SK-N-SH treated with all-trans-retinoic acid at 6 μM for 48 hours (cell line): ENCODE data around the gene PRRT3.
"Not testable (repeated sequence)": the region's sequence is repeated elsewhere in the genome, so short reads cannot be mapped to it uniquely, and the experiment has no call there.

Experiments used
- ATAC-seq: fragments of 200-7000 bp; cut with Tn5 transposase; 3 replicates; pipeline ENCODE4 v1.9.1; 2020; ENCODE audit warnings: mild to moderate bottlenecking, moderate library complexity
- ARNTL ChIP-seq: fragments of 450-650 bp; formaldehyde crosslinking; IDR thresholded peaks from 2 replicates; pipeline ENCODE4 v1.5.0; 2020; ENCODE audit warnings: low read depth, mild to moderate bottlenecking, moderate library complexity, borderline replicate concordance
- BACH2 ChIP-seq: fragments of 250-450 bp; sonication (Bioruptor Pico); IDR thresholded peaks from 2 replicates; pipeline ENCODE4 v1.9.0; 2021; ENCODE audit warnings: mild to moderate bottlenecking, borderline replicate concordance
- CSDC2 ChIP-seq: fragments of 250-450 bp; sonication (Bioruptor Pico); IDR thresholded peaks from 2 replicates; pipeline ENCODE4 v1.5.0; 2020; ENCODE audit warnings: mild to moderate bottlenecking, moderate library complexity
- ESRRG ChIP-seq: fragments of 250-450 bp; sonication (Bioruptor Pico); IDR thresholded peaks from 2 replicates; pipeline ENCODE4 v1.6.1; 2021; ENCODE audit warnings: mild to moderate bottlenecking
- GLIS3 ChIP-seq: fragments of 250-450 bp; sonication (Bioruptor Pico); IDR thresholded peaks from 2 replicates; pipeline ENCODE4 v1.5.0; 2020; ENCODE audit warnings: mild to moderate bottlenecking, moderate library complexity
- ISL1 ChIP-seq: fragments of 250-450 bp; sonication (Bioruptor Pico); IDR thresholded peaks from 2 replicates; pipeline ENCODE4 v2.1.2; 2022; ENCODE audit warnings: mild to moderate bottlenecking, moderate library complexity
- TCF4 ChIP-seq: fragments of 250-450 bp; sonication (Bioruptor Pico); IDR thresholded peaks from 2 replicates; pipeline ENCODE4 v1.8.0; 2021; ENCODE audit warnings: mild to moderate bottlenecking, moderate library complexity, borderline replicate concordance
- TOX ChIP-seq: fragments of 250-450 bp; sonication (Bioruptor Pico); IDR thresholded peaks from 2 replicates; pipeline ENCODE4 v1.8.0; 2021; ENCODE audit warnings: mild to moderate bottlenecking, moderate library complexity, borderline replicate concordance
- ZC3H10 ChIP-seq: fragments of 250-450 bp; sonication (Bioruptor Pico); IDR thresholded peaks from 2 replicates; pipeline ENCODE4 v1.5.1; 2021; ENCODE audit warnings: mild to moderate bottlenecking, moderate library complexity
- ZFP30 ChIP-seq: fragments of 450-650 bp; formaldehyde crosslinking; IDR thresholded peaks from 2 replicates; pipeline ENCODE4 v1.5.0; 2022; ENCODE audit warnings: mild to moderate bottlenecking, moderate library complexity
- ZNF565 ChIP-seq: fragments of 450-650 bp; formaldehyde crosslinking; conservative IDR thresholded peaks from 2 replicates; pipeline ENCODE4 v1.5.0; 2020; ENCODE audit warnings: low read depth, mild to moderate bottlenecking, moderate library complexity
- ZNF70 ChIP-seq: fragments of 450-650 bp; formaldehyde crosslinking; IDR thresholded peaks from 2 replicates; pipeline ENCODE4 v1.5.0; 2020; ENCODE audit warnings: mild to moderate bottlenecking, moderate library complexity
- ZNF8 ChIP-seq: fragments of 450-650 bp; formaldehyde crosslinking; IDR thresholded peaks from 2 replicates; pipeline ENCODE4 v1.5.0; 2020; ENCODE audit warnings: mild to moderate bottlenecking, moderate library complexity
- TF ChIP-seq, protein P1 (sequence below): fragments of 250-450 bp; sonication (Bioruptor Pico); IDR thresholded peaks from 2 replicates; pipeline ENCODE4 v1.5.0; 2020; ENCODE audit warnings: mild to moderate bottlenecking, moderate library complexity
- TF ChIP-seq, protein P2 (sequence below): fragments of 250-450 bp; sonication (Bioruptor Pico); IDR thresholded peaks from 2 replicates; pipeline ENCODE4 v1.5.1; 2021; ENCODE audit warnings: mild to moderate bottlenecking, moderate library complexity
- TF ChIP-seq, protein P3 (sequence below): fragments of 250-450 bp; sonication (Bioruptor Pico); IDR thresholded peaks from 2 replicates; pipeline ENCODE4 v1.8.0; 2020; ENCODE audit warnings: mild to moderate bottlenecking, moderate library complexity, borderline replicate concordance

PRRT3 gene

DNA sequence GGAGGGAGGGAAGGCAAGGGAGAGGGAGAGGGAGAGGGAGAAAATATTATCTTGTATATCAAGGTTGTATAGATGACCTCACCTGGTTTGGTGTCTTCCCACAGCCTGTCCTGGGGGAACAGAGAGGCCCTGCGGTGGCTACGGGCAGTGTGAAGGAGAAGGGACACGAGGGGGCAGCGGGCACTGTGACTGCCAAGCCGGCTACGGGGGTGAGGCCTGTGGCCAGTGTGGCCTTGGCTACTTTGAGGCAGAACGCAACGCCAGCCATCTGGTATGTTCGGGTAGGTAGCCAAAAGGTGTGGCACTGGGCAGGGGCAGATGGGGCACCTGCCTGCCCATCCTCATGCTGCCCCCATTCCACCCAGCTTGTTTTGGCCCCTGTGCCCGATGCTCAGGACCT, 11.5 kb downstream of the PRRT3 start (continued):
- TF ChIP-seq, protein P1, sequence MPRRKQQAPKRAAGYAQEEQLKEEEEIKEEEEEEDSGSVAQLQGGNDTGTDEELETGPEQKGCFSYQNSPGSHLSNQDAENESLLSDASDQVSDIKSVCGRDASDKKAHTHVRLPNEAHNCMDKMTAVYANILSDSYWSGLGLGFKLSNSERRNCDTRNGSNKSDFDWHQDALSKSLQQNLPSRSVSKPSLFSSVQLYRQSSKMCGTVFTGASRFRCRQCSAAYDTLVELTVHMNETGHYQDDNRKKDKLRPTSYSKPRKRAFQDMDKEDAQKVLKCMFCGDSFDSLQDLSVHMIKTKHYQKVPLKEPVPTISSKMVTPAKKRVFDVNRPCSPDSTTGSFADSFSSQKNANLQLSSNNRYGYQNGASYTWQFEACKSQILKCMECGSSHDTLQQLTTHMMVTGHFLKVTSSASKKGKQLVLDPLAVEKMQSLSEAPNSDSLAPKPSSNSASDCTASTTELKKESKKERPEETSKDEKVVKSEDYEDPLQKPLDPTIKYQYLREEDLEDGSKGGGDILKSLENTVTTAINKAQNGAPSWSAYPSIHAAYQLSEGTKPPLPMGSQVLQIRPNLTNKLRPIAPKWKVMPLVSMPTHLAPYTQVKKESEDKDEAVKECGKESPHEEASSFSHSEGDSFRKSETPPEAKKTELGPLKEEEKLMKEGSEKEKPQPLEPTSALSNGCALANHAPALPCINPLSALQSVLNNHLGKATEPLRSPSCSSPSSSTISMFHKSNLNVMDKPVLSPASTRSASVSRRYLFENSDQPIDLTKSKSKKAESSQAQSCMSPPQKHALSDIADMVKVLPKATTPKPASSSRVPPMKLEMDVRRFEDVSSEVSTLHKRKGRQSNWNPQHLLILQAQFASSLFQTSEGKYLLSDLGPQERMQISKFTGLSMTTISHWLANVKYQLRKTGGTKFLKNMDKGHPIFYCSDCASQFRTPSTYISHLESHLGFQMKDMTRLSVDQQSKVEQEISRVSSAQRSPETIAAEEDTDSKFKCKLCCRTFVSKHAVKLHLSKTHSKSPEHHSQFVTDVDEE: no peak
- TF ChIP-seq, protein P2, sequence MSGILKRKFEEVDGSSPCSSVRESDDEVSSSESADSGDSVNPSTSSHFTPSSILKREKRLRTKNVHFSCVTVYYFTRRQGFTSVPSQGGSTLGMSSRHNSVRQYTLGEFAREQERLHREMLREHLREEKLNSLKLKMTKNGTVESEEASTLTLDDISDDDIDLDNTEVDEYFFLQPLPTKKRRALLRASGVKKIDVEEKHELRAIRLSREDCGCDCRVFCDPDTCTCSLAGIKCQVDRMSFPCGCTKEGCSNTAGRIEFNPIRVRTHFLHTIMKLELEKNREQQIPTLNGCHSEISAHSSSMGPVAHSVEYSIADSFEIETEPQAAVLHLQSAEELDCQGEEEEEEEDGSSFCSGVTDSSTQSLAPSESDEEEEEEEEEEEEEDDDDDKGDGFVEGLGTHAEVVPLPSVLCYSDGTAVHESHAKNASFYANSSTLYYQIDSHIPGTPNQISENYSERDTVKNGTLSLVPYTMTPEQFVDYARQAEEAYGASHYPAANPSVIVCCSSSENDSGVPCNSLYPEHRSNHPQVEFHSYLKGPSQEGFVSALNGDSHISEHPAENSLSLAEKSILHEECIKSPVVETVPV (CRISPR knock-in tag): no peak
- TF ChIP-seq ZFP30 (CRISPR knock-in tag): no peak

DNA sequence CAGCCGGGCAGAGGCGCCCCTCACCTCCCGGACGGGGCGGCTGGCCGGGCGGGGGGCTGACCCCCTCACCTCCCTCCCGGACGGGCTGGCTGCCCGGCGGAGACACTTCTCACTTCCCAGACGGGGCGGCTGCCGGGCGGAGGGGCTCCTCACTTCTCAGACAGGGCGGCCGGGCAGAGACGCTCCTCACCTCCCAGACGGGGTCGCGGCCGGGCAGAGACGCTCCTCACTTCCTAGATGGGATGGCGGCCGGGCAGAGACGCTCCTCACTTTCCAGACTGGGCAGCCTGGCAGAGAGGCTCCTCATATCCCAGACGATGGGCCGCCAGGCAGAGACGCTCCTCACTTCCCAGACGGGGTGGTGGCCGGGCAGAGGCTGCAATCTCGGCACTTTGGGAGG, 12.3 kb downstream of the PRRT3 start:
- not testable (repeated sequence) for ATAC-seq

DNA sequence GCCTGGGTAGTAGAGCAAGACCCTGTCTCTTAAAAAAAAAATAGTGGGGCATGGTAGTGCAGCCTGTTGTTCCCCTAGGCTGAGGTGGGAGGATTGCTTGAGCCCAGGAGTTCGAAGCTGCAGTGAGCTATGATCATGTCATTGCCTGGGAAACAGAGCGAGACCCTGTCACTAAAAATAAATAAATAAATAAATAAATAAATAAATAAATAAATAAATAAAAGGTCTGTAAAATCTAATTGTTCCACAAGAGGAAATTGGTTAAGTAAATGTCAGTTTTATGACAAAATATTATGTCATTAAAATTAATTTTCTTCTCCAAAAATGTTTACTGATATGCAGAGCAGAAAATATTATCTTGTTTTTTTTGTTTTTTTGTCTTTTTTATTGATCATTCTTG, 13.2 kb downstream of the PRRT3 start:
- no peak for ATAC-seq
- TF ChIP-seq ZNF70 (no peak), ZNF8 (CRISPR knock-in tag) (no peak), ZC3H10 (CRISPR knock-in tag) (no peak), ISL1 (no peak)
- TF ChIP-seq, protein P3, sequence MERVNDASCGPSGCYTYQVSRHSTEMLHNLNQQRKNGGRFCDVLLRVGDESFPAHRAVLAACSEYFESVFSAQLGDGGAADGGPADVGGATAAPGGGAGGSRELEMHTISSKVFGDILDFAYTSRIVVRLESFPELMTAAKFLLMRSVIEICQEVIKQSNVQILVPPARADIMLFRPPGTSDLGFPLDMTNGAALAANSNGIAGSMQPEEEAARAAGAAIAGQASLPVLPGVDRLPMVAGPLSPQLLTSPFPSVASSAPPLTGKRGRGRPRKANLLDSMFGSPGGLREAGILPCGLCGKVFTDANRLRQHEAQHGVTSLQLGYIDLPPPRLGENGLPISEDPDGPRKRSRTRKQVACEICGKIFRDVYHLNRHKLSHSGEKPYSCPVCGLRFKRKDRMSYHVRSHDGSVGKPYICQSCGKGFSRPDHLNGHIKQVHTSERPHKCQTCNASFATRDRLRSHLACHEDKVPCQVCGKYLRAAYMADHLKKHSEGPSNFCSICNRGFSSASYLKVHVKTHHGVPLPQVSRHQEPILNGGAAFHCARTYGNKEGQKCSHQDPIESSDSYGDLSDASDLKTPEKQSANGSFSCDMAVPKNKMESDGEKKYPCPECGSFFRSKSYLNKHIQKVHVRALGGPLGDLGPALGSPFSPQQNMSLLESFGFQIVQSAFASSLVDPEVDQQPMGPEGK (CRISPR knock-in tag): no peak
- TF ChIP-seq, protein P1: no peak

DNA sequence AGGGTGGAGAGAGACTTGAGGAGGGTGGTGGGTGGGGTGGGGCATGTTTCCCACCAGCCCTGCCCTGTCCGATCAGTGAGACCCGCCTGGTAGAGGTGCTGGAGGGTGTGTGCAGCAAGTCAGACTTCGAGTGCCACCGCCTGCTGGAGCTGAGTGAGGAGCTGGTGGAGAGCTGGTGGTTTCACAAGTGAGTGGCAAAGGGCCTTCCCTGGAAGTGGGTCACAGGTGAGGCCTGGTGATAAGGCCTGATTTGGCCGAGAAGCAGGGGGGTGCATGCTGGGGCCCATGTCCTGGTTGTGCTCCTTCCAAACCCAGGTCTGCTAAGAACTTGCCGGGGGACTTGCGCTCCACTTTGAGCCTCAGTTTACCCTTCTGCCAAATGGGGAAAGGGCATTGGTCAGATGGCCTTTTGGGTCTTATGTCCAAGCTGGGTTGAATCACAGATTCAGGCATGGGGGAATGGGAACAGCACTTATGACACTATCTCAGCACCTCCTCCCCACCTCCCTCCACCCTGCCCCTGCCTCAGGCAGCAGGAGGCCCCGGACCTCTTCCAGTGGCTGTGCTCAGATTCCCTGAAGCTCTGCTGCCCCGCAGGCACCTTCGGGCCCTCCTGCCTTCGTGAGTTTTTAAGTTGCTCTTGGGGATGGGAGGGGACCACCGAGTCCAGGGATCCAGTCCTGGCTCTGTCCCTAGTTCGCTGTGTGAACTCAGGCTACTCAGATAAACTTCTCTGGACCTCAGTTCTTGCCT, 14.5 kb downstream of the PRRT3 start:
- no peak for ATAC-seq
- TF ChIP-seq TCF4 (CRISPR knock-in tag) (no peak), ESRRG (CRISPR knock-in tag) (no peak), TOX (CRISPR knock-in tag) (no peak), CSDC2 (CRISPR knock-in tag) (no peak), GLIS3 (CRISPR knock-in tag) (no peak), ARNTL (CRISPR knock-in tag) (no peak), ZNF565 (CRISPR knock-in tag) (no peak), BACH2 (CRISPR knock-in tag) (no peak)
- TF ChIP-seq, protein P3 (CRISPR knock-in tag): no peak
